ENCODE measurements around the gene SPINK5.

The SPINK5 gene

DNA sequence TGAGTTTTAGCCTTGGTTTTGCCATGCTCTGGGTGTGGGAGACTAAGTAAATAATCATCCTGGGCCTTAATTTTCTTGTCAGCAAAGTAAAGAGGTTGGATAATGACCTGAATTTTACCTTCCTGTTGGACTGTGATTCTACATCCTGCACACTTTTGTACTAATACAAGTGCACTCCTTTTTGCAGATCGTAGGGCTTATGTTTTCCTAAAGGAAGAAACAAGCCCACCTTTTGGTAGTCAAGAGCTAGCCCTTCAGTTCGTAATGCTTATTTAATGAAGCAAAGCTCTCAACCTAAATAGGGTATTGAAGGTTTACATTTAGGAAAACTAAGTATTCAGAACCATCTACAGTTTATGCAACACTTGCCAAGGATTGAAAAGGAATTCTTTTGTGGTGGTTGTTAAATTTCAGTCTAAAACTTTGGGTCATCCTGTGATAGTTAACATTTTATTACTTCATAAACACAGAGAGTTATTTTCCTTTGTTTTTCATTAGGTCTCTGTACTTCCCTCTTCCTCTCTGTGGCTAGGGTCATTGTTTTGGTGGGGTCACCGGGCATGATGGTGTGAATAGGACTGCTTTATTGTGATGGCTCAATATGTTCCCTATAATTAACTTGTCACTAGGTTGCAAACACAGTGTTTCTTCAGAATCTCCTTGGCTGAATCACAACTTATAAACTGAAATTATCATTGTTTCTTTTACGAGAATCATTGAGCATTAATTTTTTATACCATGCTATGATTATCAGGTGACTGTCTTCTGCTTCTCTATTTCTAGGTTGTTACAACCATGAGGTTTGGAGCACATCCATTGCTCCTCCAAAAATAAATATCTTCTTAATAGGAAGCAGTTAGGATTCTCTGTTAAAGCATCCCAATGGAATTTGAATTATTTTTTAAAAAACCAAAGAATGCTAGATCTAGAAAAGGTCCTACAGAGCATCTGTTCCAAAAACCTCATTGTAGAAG, 28.5 kb downstream of the SPINK5 start:
- no peak for DNase-seq (ENCODE audit: low read depth)

DNA sequence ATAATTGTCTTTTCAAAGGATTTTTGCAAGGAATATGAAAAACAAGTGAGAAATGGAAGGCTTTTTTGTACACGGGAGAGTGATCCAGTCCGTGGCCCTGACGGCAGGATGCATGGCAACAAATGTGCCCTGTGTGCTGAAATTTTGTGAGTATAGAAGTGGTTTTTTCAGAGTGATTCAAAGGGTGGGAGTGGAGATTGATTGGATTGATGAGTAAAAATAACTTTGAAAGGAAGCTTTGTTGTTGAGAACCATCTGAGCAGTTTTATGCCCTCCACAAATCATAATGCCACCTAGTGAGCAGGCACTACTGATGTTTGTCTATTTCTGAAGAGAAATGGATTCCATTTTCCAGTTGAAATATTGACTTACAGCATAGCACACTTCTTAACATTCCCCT, 30.6 kb downstream of the SPINK5 start:
- DNase-seq (ENCODE audit: low read depth), result no peak

DNA sequence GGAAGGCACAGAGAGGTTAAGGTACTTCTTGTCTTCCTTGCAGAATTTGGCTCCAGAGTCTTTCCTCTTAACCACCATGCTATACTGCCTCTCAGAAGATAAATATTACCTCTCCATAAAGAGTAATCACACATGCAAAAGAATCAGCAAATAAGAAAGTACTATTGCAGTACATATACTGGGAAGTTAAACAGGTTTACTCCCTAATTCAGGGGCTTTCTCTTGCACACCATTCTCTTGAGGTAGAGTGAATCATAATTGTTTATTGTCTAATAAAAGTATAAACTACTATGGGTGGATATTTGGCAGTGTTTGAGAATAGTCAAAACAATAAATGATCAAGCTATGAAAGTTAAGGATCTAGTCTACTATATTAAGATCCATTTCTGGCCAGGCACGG, 40.4 kb downstream of the SPINK5 start:
- DNase-seq (ENCODE audit: low read depth), result no peak

DNA sequence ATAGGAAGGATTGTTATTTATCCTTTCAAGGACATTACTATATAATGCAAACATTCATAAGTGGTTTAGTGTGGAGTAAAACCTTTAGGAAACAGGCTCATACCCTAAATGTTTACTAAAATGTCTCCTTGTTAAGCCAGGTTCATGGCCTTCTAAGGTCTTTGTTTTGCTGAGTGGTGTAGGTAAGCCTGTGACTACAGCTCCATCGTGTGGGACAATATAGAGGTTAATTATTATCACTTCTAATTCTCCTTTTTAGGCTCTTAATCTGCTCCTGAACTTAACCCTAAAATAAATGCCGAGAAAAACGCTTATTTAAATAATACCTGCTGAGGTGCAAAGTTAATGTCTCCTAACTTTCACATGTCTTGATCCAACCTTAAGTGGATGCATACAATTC, 43.8 kb downstream of the SPINK5 start:
- no peak for DNase-seq (ENCODE audit: low read depth)

DNA sequence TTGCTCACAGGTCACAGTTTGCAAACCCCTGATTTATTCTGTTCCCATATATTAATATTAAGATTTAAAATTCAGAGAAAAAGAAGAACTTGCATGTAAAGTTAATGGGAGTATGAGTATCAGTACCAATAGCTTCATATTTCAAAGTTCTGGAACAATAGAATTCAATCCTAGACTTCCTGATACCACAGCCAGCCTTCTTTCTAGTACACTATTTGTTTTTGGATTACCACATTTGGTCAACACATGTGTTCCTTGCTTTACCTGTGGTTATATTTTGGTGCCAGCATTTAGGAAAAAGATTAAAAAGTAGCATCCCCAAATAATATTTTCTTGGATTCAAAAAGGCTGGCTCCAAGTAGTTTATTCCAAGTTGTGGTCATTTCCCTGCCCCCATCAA, 49.5 kb downstream of the SPINK5 start:
- DNase-seq (ENCODE audit: low read depth), result no peak

DNA sequence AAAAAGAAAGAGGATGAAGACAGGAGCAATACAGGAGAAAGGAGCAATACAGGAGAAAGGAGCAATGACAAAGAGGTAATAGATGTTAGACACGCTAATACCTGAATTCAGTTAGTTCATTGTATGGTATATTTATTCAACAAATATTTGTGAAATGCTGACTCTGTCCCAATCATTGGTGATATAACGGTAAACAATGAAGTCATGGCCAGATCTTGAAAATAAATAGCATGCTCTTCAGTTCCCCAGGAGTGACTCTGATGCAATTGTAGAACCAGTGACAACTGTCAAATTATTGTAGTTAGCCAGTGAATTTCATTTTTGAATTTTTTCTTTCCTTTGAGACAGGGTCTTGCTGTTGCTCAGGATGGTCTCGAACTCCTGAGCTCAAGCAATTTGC, 56.5 kb downstream of the SPINK5 start:
- DNase-seq (ENCODE audit: low read depth), result no peak

DNA sequence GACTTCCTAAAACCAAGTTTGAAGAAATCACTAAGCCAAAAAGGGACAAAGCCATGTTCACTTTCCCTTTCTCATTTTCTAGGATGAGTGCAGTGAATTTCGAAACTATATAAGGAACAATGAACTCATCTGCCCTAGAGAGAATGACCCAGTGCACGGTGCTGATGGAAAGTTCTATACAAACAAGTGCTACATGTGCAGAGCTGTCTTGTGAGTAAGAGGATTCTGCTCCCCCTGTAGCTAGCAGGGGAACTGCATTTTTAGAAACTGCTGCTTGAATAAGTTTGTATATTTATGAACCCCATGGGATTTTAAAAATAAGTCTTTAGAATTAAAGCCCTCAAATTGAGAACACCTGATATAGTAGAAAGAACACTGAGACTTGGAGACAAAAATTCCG, 61.9 kb downstream of the SPINK5 start:
- no peak for DNase-seq (ENCODE audit: low read depth)

DNA sequence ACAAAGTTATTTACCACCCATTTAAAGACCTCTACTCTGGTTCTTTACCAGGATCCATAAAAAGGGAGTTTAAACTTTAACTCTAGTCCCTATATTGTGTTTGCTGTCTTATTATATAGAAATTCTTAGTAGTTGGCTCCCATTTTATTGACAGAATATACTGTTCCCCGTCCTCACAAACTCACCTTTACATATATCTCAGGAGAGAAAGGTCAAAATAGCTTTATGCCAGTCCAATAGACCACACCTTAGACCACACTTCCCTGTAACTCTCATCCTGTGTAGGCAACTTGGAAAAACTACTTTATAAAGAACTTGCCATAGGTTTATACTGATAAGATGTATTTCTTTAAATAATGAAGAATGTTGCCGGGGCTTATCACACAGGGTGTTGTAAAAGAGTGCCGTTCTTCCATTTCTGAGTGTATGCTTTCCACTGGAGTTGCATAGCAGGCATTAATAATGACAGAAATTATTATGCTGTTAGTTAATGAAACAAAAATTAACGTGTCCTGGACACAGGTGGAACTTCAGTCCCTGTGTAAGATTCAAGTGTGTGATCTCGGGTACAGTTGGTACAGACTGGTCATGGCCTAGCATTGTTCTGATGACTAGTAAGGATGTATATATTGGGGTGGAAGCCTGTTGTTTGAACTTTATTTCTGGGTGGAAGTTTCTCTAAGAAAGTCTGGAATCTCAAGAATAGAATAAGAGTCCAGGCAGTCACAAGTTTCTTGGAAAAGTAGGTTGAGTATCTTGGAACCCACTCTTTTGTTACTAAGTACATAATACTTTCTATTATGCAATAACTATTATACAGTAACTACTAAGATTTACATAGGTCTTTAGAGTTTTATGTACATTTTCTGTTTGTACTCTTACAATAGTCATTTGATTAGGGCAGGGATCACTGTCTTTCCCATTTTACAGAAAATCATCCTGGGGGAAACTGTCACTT, 71.6 kb downstream of the SPINK5 start:
- DNase-seq (ENCODE audit: low read depth), result no peak

DNA sequence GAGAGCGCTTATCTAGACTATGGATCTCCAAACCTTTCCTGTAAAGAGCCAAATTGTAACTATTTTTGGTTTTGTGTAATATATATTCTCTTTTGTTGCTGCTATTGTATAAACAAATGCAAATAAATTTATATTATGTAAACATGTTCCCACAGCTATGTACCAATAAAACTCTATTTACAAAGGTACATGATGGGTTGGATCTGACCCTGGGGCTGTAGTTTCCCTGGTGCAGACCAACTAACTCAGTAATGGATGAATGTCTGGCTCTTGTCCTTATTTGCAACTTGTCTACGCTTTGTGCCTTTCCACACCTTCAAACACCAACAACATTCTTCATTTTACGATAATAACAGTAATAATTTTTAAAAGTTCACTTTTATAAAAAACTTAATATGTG, 77.1 kb downstream of the SPINK5 start:
- DNase-seq (ENCODE audit: low read depth), result no peak

DNA sequence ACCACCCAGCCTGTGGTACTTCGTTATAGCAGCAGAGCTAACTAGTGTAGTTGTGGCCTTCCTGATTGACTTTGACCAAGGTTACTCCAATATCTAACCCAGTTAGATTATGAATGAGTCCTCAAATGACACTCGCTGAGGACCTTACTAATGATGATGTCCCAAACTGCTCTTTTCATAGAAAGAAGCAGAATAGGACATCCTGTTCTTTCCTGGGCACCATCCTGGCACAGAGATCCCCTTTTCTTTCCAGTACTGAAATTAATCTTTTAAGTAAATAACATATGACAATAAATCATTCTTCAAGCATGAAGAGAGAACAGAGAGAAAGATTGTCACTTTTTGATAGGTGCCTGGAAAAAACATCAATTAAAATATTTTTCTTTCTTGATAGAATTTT, 77.9 kb downstream of the SPINK5 start:
- DNase-seq (ENCODE audit: low read depth), result no peak

DNA sequence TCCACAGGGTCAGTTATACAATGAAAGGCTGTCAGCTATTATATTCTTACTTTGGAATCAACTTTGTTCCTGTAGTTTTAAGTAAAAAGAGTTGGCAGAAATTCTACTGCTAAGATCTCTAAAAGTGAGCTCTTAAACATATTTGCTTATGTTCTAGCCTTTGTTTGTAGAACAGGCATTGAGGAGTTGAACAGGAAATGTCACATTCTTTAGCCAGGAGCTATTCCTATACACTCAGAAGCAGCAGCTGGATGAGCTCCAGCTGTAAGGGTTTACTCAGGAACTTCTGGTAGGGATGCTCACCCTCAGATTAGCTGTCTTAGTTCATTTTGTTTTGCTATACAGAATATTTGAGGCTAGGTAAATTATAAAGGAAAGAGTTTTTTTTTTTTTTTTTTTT, 82.1 kb downstream of the SPINK5 start:
- no peak for DNase-seq (ENCODE audit: low read depth)

DNA sequence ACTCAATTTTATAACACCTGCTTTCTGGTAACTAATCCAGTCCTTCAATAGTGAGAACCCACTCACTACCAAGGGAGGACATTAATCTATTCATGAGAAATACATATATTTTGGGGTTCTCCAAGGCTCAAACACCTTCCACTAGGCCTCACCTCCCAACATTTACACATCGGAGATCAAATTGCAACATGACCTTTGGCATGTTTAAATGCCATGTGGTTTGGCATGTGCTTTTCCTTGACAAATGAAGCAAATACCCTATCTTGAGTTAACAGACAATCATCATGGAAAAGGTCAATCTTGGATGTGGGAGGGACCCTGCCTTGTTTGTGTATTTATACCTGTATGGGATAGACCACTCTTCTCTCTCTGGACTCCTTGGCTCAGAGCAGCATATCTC, 82.7 kb downstream of the SPINK5 start:
- DNase-seq (ENCODE audit: low read depth), result no peak

DNA sequence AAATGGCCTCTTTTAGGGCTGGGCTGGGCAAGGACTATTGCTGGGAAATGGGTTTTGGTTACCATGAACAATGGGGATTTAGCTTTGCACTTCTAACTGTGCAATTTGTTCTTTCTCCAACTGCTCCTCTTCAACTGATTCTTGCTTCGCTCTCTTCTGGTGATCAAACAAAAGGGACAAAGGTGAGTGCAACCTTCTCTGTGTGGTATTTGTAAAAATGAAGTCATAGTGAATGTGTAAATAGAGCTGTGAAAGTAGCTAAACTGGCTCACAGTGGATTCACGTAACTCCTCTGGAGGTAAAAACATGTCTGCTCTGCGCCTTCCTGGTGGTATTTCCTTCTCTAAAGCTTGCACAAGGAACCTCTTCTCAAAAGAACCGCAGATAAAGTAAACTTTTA, 83.6 kb downstream of the SPINK5 start:
- no peak for DNase-seq (ENCODE audit: low read depth)

DNA sequence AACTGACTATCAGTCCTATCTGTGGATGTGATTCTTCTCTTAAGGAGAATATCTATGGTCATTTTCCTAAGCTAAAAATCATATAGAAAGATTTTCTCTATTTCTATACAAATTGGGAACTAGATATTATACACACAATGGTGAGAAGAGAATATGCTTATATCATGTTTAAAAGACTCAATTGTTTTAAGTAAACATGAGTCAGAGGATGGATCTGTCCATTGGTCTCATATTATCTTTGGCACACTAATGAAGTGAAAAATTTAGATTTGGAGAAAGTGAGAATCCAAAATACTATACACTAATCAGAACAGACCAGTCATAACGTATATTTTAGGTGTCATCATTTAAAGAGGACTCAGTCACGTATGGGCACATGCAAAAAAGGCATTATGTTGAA, 88.1 kb downstream of the SPINK5 start:
- no peak for DNase-seq (ENCODE audit: low read depth)

DNA sequence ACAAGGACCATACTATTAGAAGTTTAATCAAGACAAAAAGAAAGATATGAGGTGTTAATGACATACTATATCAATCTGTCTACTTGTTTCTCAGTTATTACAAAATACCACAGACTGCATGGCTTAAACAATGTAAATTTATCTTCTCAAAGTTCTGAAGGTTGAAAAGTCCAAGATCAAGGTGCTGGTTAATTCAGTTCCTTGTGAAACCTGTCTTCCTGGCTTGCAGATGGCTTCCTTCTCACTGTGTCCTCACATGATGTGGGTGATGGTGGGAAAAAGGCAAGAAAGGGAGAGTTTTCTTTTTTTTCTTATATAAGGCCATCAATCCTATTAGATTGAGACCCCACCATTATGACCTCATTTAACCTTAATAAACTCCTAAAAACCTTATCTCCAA, 89.0 kb downstream of the SPINK5 start:
- no peak for DNase-seq (ENCODE audit: low read depth)

DNA sequence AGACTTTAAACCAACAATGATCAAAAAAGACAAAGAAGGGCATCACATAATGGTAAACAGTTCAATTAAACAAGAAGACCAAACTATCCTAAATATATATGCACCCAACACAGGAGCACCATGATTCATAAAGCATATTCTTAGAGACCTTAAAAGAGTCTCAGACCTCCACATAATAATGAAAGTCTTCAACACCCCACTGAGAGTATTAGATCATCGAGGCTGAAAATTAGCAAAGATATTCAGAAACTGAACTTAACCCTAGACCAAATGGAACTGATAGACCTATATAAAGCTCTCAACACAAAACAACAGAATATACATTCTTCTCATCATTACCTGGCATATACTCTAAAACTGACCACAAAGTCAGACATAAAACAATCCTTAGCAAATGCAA, 92.8 kb downstream of the SPINK5 start:
- no peak for DNase-seq (ENCODE audit: low read depth)

DNA sequence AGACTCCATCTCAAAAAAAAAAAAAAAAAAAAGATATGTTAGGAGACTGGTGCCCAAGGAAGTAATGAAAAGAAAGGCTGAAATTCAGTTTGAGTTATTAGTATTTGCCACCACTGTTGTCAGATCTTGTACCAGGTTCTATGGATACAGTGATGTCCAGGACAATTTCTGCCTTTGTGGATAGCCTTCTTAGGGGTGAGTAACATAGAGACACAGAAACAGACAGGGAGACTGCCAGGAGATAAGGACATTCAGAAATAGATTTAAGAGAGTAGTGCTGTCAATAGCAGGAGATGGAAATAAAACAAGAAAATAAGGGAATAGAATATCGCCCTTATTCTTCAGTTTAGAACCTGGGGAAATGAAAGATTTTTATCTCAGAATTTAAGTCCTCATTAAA, 98.3 kb downstream of the SPINK5 start:
- no peak for DNase-seq (ENCODE audit: low read depth)

DNA sequence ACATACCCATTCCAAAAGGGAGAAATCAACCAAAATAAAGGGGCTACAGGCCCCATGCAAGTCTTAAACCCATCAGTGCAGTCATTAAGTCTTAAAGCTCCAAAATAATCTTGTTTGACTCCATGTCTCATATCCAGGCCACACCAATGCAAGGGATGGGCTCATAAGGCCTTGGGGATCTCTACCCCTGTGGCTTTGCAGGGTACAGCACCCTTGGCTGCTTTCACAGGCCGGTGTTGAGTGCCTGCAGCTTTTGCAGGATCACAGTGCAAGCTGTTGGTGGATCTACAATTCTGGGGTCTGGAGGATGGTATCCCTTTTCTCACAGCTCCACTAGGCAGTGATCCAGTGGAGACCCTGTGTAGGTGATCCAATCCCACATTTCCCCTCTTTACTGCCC, 99.6 kb downstream of the SPINK5 start:
- DNase-seq (ENCODE audit: low read depth), result no peak

DNA sequence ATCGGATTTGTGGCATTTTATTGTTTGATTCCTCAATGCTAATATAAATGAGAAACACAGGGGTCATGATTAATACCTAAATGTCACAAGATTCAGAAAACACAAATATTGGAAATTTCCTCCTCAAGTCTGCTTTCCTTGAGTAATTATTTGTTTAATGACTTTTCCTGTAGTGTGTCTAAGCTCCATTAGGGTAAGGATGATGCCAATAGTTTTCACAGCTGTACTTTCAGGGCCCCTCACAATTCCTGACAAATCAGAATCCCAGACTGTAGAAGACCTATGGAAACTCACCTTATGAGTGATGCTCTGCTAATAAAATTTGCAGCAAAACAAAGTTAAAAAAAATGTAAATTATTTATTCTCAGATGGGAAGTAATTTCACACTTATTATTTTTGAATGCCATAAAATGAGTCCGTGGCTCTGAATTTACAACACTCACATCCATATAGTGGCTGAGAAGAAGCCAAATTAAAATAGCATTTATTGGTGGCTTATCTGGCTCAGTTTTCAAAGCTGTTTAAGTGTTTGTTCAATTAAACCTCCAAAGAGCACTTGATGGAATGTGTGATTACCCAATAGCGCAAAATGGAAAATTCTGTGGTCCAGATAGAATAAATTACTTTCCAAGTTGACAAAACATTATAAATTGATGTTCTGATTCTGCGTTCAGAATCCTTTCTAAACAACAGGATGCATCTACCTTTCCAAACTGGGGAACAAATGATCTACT, 102.9 kb downstream of the SPINK5 start:
- no peak for DNase-seq (ENCODE audit: low read depth)

DNA sequence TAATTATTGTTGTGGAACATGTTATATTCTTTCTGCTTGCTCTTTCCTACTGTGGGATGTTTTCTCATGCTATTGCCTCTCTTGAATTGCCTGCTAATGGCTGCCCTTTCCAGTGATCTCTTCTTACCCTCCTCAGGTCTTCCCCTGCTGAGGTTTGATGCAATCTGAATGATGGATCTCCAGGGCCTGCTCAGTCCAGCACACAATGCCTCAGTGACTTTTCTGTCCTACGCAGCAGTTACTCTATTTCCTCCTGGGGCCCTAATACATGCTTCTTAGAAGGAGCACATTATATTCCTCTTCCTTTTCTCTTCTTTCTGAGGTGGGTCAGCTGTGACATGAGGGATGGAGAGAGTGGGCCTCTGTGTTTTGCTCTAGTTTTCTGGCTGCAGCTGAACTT, 104.5 kb downstream of the SPINK5 start, which contains the start of gene SPINK14:
SPINK14 (plus strand) TSS at position 301 of the 400 bp plus-strand sequence. CDS start 1,187 bp downstream, outside the sequence.
- no peak for DNase-seq (ENCODE audit: low read depth)

DNA sequence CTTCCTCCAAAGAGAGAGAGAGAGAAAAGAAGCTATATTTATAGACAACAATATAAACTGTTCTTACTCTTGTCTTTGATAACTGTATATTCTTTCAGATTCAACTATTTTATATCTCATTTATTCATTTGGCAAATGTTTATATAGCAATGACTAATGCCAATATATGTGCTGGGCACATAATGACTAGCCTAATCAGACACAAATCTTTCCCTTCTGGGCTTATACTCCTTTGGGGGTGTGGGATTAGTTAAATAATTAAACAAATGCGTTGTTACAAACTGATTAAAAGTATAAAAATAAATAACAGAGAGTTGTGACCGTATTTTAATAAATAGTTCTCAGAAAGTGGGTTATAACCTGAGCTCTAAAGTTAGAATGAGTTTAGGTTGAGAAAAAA, 108.6 kb downstream of the SPINK5 start:
- DNase-seq (ENCODE audit: low read depth), result no peak

DNA sequence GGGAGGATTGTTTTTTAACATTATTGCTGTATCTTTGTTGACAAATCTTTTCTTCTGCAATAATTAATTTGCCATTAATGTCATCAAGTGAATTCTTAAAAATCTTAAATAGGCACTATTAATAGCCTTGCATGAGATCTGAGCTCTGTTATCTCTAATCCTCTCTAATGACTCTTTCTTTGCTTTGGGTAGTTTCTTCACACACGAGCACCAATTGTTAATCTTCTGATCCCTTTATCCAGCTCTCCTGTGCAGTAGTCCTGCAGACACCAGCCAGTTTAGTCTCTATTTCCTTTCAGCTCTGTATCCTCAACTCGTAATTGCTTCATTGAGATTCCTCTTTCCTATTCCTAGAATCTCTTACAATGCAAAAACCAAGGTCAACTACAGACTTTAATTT, 112.7 kb downstream of the SPINK5 start:
- no peak for DNase-seq (ENCODE audit: low read depth)
